ENCODE measurements around the gene GMDS. TPM values are rescaled to one million over a fixed set of nuclear protein-coding genes. Genes with fewer than 3 reads are reported as not detected.

Gene GMDS
- total and polyA plus RNA-seq, 2 of the 8 experiments (the other 6 are each of a cell fraction or from before 2014, with no cell fraction given) = 16.8 to 50.0 TPM

GRCh38 chr6:1942834-1943233 is 302.6 kb downstream of the GMDS start (continued):
- no peak for TF ChIP-seq YY1 (IDR thresholded peaks at IDR 0.05; ENCODE audit: low read depth, low read length)
